C1 segment of cervical spinal cord (tissue), 14 donors: ENCODE results near the gene PROX1.

Source experiments
- DNase-seq, 14 donors: peaks; one replicate each; lab custom pipeline; 2025; lab: John Stamatoyannopoulos, UW

Gene PROX1, protein sequence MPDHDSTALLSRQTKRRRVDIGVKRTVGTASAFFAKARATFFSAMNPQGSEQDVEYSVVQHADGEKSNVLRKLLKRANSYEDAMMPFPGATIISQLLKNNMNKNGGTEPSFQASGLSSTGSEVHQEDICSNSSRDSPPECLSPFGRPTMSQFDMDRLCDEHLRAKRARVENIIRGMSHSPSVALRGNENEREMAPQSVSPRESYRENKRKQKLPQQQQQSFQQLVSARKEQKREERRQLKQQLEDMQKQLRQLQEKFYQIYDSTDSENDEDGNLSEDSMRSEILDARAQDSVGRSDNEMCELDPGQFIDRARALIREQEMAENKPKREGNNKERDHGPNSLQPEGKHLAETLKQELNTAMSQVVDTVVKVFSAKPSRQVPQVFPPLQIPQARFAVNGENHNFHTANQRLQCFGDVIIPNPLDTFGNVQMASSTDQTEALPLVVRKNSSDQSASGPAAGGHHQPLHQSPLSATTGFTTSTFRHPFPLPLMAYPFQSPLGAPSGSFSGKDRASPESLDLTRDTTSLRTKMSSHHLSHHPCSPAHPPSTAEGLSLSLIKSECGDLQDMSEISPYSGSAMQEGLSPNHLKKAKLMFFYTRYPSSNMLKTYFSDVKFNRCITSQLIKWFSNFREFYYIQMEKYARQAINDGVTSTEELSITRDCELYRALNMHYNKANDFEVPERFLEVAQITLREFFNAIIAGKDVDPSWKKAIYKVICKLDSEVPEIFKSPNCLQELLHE

GRCh38 chr1:213987927-213988506, at the start of gene PROX1:
TSS of gene PROX1 (plus strand) at chr1:213987973. CDS start at chr1:213996536, 8,563 bp downstream.
- peak in 7 of 14 donors; percentile 67 to 83 (median 77) for DNase-seq

GRCh38 chr1:213938776-213939175, 49.0 kb upstream of the PROX1 start:
- no peak for DNase-seq

DNA sequence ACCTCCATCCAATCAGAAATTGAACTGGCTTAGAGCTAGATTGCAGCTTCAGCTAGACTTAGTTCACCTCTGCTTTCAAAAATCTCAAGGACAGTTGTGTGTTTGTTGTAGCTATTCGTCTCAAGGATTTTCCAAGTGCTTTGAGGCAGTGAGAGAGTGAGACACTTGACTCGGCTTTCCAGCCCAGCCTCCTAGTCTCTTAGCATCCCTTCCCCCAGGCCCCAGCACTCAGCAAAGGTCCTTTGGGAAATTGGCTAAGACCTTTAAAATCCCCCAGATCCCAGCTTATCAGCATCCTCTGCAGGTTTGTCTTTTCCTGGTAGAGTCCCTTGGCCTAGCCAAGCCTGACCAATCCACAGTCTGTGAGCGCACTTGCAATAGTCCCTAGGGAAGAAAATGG, 47.9 kb upstream of the PROX1 start:
- DNase-seq: no peak

DNA sequence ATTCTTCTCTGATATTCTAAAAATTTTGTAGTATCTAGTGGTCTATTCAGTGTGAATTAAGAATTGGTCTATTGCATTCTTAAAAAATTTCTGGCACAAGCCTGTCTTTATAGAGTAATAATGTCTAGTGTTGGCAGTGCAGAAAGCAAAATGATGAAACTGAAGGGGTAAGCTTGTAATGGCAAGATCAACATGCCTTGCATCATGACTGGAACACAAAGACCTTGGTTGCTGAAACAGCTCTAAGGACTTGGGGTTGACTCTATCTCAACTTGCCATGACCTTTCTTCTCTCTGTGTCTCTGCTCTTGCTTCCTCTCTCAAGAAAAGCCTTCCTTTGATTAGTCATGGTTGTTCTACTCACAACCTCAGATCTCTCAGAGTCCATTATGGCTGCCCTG, 46.8 kb upstream of the PROX1 start:
- DNase-seq: no peak

GRCh38 chr1:213942061-213942460, 45.7 kb upstream of the PROX1 start:
- DNase-seq: no peak

DNA sequence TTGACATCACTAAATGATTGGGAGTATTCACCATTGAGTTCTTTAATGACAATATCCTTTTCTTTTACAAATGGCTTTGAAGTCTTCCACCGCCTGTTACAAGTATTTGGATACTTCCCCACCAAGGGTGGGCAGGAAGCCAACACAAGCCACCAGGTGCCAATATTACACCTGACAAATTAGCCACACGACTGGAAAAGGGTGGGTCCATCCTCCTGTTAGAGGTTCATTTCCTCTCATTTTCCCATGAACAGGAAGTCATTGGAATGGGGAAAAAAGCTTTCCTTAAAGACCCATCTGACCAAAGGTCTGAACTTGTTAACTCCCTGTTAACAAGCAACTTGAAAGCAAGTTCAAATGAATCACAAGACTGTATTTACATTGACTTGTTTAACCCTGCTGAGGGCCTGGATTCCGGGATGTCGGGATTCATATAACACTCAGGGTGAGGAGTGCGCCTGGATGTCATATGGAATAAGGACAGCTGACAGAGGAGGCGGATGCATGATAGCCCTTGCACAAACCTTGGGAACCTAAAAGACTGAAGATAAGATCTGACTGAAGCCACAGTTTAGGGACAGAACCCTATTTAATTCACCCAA, 40.5 kb upstream of the PROX1 start:
- no peak for DNase-seq

DNA sequence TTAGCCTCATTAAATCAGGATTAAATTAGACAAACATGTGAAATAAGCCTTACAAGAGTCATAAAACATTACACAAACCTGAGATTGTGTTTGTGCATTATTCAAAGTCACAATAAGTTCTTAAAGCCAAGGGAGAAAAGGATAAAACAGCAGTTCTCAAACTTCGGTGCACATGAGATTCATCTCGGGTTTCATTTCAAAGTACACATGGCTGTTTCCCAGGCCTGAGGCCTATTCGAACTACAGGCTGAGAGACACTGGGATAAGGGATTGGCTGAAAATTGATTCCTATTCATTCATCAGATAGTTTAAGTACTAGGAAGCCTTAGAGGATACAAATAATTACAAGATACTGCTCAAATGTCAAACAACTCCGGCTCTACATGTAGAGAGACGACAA, 35.9 kb upstream of the PROX1 start:
- DNase-seq: no peak

DNA sequence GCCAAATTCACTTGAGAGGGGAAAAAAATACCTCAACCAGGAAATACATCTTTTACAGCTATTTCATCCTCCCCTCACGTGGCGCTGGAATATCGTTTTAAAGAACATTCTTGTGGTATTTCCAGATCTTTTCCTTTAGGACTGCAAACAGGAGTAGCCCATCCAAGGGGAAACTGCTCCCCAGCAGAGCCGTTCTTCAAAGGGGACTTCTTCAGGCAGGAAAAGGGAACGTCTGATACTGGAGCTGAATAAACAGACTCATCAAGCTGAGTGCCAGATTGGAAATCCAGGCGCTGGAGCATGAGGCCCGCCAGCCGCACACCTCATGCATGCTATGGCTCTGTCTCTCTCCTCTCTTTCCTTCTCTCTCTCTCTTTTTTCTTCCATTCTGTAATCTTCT, 34.0 kb upstream of the PROX1 start:
- no peak for DNase-seq

GRCh38 chr1:213956295-213956770, 31.4 kb upstream of the PROX1 start:
- no peak for DNase-seq

DNA sequence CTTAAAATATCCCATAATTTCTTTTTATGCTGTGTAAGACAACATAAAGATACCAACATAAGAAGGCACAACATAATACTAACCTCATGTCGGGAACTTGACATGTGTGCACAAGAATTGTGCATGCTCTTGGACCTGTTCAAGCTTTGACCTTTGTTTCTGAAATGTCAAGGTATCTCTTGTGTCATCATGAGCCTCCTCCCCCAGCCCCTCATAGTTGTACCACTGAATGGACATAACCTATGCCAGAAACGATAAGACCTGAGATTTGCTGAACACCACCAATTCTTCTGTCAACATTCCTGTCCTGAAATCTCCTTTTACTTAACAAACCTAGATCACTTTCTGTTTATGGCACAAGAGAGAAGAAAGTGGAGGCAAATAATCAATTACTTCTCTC, 29.4 kb upstream of the PROX1 start:
- DNase-seq: no peak

- no peak for DNase-seq
Observed at GRCh38 chr1:213960963-213961362, 26.8 kb upstream of the PROX1 start.

GRCh38 chr1:213962508-213962907, 25.3 kb upstream of the PROX1 start:
- DNase-seq: no peak

GRCh38 chr1:213966122-213966521, 21.7 kb upstream of the PROX1 start:
- no peak for DNase-seq

GRCh38 chr1:213968146-213968825, 19.5 kb upstream of the PROX1 start:
- DNase-seq: no peak

DNA sequence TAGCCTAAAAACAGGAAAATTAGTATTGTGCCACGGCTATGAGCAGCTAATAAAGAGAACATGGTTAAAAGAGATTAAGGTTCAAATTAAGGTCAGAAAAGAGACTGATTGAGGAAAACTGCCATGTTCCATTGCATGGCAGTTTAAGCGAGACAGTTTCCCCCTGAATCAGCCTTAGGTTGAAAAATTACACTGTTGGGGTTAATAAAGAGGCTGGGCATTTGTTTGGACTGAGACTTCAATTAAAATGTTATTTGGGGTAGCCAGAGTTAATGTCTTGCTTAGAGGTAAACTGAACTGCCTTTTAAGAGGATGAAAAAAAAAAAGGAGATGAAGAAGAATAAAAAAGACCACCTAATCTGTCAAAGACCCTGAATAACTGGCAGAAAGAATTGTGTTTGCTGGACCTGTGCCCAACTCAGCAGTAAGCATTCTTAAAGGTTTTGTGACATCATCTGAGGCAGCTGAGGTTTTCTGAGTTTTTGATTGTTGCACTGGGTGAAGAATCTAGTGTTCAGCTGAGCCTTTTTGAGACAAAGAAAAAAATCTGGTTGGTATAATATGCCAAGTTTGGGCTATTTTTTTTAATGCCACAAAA, 17.7 kb upstream of the PROX1 start:
- DNase-seq: no peak

GRCh38 chr1:213972141-213972540, 15.6 kb upstream of the PROX1 start:
- no peak for DNase-seq

GRCh38 chr1:213973129-213973528, 14.6 kb upstream of the PROX1 start:
- DNase-seq: no peak

- DNase-seq: no peak
Observed at GRCh38 chr1:213976665-213977485, 10.9 kb upstream of the PROX1 start.

DNA sequence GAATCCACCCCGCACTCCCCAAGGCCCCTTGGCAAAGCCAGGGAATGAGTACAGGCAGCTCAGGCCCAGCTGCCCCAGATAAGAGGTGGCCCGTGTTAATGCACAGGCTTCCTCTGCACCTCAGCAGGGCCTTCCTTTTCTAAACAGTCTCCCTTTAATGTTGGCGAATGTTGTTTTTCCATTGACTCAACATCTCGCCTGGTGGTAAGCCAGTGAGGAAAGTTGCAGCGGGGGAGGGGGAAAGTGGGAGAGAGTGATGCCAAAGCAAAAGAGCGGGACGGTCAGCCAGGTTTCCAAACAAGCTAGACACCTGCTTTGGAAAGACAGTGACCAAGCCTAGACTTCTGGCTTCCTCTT, 10.3 kb upstream of the PROX1 start:
- DNase-seq: no peak

GRCh38 chr1:213977909-213978308, 9.9 kb upstream of the PROX1 start:
- DNase-seq: no peak
